Central memory CD8-positive, alpha-beta T cell (primary cell): Measurements from ENCODE around the gene TMEM259.

ENCODE experiments used
- ATAC-seq: fragments of 150-1000 bp; cut with Tn5 transposase; replicated peaks from 2 replicates; pipeline ENCODE4 v1.10.0; 2022; ENCODE audit warnings: mild to moderate bottlenecking, moderate FRiP score, moderate number of reproducible peaks; ENCODE audit not compliant: poor library complexity, severe bottlenecking; ENCODE audit errors: extremely low read depth
- DNase-seq, 2 donors: peaks; one replicate each; pipeline ENCODE4 v3.0.0; 2021; ENCODE audit warnings: low spot score in 2 of 2
- H3K27ac Mint-ChIP-seq: one replicate; pipeline ENCODE4 v1.8.0; 2022; ENCODE audit warnings: low read depth, mild to moderate bottlenecking, moderate library complexity, mixed read lengths
- H3K27me3 Mint-ChIP-seq: one replicate; pipeline ENCODE4 v1.8.0; 2022; ENCODE audit warnings: mixed read lengths
- H3K36me3 Mint-ChIP-seq: one replicate; pipeline ENCODE4 v1.8.0; 2022; ENCODE audit warnings: mild to moderate bottlenecking, moderate library complexity, mixed read lengths; ENCODE audit not compliant: insufficient read depth
- H3K4me1 Mint-ChIP-seq: one replicate; pipeline ENCODE4 v1.8.0; 2022; ENCODE audit warnings: mixed read lengths
- H3K4me3 Mint-ChIP-seq: one replicate; pipeline ENCODE4 v1.8.0; 2022; ENCODE audit warnings: mild to moderate bottlenecking, moderate library complexity, mixed read lengths
- H3K9me3 Mint-ChIP-seq: one replicate; pipeline ENCODE4 v1.8.0; 2022; ENCODE audit warnings: mixed read lengths

The TMEM259 gene

DNA sequence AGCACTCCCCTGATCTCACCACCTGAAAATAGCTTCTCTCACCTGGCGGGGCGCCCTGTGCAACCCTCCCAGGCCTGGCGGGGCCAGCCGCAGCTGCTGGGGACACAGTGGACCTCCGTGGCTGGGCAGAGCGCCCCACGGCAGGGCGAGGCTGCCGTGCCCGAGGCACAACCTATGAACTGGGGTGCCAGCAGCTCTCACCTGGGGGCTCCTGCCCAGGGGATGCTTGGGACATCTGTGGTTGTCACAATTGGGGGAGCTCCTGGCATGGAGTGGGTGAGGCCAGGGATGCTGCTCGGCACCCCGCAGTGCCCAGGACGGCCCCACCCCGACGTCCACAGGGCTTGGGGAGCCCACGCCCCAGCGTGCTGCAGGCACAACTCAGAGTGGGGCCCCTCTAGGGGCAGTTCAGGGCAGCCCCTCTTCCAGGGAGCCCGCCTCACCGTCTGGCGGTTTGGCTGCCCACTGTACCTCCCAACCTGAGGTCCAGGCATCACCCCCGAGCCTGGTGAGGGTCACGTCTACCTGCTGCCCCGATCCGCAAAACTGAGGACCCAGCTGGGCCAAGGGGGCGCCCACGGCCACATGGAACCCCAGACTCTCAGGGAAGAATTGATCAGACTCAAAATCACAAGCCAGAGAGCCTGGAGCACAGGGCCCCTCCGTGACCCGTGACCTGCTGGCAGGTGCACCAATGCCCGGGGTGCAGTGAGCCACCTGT lies 5.7 kb downstream of the TMEM259 start:
- no peak overlapping the region for H3K27ac Mint-ChIP-seq
- no peaks in the 10 kb centered on the region for H3K27me3 Mint-ChIP-seq
- no peaks in the 10 kb centered on the region for H3K9me3 Mint-ChIP-seq
- peaks cover 21% of the 10 kb centered on the region for H3K36me3 Mint-ChIP-seq
- no peak overlapping the region for H3K4me3 Mint-ChIP-seq
- DNase-seq (no peak), ATAC-seq (no peak)
- H3K4me1 Mint-ChIP-seq = peaks cover 29% of the 10 kb centered on the region

DNA sequence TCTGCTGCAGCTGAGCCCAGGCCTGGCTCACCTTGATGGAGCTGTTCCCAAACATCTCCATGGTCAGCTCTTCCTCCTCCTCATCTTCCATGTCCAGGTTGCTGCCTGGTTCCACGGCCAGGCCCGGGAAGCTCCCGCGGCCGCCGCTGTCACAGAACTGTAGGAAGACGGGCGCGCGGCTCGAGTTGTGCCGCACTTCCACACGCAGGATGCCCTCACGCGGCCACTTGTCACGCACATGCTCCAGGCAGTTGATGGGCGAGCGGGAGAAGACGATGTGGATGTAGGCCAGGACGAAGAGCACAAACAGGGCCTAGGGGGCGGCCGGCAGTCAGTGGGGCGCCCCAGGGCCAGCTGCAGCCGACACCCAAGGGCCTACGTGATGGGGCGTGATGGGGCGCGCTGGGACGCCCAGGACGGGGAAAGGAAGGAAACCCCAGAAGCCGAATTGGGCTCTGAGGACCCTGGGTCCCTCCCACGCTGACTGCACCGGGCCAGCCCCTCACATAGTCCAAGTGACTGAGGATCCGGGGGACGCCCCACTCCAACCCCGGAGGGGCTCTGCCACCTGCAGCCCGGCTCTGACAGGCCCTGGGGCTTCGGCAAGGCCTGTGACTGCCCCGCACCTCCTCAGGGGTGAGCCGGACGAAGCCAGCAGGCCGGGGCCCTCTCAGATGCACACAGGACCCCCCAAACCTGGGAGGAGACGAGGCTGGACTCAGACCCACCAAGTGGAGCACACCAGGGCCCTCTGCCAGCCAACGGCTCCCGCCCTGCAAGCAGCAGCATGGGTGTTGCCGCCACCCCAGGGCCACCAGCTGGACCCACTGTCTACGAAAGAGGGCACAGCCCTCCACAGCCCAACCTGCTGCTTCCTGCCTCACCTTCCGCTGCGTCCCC lies 6.5 kb downstream of the TMEM259 start:
- Mint-ChIP-seq H3K36me3 (peaks cover 25% of the 10 kb centered on the region), H3K27ac (no peak overlapping the region), H3K9me3 (no peaks in the 10 kb centered on the region), H3K4me3 (no peak overlapping the region), H3K4me1 (peaks cover 24% of the 10 kb centered on the region), H3K27me3 (no peaks in the 10 kb centered on the region)
- no peak for DNase-seq
- ATAC-seq = no peak

DNA sequence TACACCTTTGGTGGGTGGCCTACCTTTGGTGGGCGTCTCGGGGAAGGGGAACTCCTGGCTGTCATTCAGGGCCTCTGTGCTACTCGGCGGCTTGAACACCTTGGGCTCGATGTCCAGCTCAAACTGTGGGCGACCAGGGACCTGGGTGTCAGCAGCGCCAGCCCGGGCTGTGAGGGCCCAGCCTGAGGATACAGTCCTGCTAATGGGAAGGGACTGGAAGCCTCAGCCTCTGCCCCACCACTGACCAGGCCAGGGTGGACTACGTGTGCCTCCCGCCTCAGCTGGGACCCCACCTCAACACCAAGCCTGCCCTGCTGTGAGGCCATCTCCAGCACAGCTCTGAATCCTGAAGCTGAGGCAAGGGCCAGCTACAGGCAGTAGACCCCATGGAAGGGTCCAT lies 7.7 kb downstream of the TMEM259 start:
- no peak for ATAC-seq
- no peaks in the 10 kb centered on the region for H3K9me3 Mint-ChIP-seq
- H3K4me1 Mint-ChIP-seq = peaks cover 17% of the 10 kb centered on the region
- H3K4me3 Mint-ChIP-seq = no peak overlapping the region
- peaks cover 25% of the 10 kb centered on the region for H3K36me3 Mint-ChIP-seq
- H3K27me3 Mint-ChIP-seq = no peaks in the 10 kb centered on the region
- H3K27ac Mint-ChIP-seq = no peak overlapping the region
- DNase-seq = no peak

DNA sequence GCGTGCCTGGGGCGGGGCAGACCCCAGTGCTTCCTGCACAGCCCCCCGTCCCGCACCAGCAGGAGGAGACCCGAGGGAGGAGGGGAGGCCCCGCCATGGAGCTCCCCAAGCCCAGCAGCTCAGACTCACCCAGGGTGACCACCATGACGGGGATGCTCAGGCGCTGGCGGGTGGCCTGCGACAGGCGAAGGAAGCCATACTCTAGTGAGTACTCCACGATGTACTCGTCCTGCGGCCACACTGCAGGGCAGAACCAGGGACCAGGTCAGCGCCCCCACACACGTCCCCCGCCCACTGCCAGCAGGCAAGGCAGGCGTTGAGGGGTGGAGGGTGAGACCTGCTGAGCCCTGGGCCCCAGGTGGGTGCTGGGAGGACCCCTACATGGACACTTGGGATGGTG lies 8.6 kb downstream of the TMEM259 start:
- Mint-ChIP-seq H3K27ac (no peak overlapping the region), H3K36me3 (peaks cover 23% of the 10 kb centered on the region), H3K27me3 (no peaks in the 10 kb centered on the region), H3K4me1 (peaks cover 8% of the 10 kb centered on the region), H3K4me3 (no peak overlapping the region), H3K9me3 (no peaks in the 10 kb centered on the region)
- ATAC-seq = no peak
- DNase-seq = no peak

DNA sequence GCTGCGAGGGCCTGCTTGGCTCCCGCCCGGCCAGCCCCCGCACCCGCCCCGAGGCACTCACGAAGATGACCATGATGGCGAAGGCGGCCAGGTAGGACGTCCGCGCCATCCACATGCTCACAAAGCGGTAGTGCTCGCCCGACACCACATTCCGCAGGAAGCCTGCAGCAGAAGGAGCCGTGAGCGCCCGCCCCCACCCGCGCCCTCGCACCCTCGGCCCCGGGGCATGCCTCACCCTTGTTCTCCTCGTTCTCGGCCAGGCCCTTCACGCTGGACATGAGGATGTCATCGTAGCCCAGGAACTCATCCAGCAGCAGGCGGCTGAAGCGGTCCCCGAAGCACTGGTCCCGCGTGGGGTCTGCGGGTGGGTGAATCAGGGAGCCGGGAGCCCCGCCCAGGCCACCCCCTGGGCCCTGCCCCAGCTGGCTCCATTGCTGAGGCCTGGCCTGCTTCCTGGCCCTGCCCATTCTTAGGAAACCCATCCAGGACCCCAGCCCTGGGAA lies 9.0 kb downstream of the TMEM259 start:
- Mint-ChIP-seq H3K4me3 (no peak overlapping the region), H3K9me3 (no peaks in the 10 kb centered on the region), H3K27ac (no peak overlapping the region), H3K36me3 (peaks cover 25% of the 10 kb centered on the region), H3K4me1 (peaks cover 3% of the 10 kb centered on the region), H3K27me3 (no peaks in the 10 kb centered on the region)
- DNase-seq (no peak), ATAC-seq (no peak)

DNA sequence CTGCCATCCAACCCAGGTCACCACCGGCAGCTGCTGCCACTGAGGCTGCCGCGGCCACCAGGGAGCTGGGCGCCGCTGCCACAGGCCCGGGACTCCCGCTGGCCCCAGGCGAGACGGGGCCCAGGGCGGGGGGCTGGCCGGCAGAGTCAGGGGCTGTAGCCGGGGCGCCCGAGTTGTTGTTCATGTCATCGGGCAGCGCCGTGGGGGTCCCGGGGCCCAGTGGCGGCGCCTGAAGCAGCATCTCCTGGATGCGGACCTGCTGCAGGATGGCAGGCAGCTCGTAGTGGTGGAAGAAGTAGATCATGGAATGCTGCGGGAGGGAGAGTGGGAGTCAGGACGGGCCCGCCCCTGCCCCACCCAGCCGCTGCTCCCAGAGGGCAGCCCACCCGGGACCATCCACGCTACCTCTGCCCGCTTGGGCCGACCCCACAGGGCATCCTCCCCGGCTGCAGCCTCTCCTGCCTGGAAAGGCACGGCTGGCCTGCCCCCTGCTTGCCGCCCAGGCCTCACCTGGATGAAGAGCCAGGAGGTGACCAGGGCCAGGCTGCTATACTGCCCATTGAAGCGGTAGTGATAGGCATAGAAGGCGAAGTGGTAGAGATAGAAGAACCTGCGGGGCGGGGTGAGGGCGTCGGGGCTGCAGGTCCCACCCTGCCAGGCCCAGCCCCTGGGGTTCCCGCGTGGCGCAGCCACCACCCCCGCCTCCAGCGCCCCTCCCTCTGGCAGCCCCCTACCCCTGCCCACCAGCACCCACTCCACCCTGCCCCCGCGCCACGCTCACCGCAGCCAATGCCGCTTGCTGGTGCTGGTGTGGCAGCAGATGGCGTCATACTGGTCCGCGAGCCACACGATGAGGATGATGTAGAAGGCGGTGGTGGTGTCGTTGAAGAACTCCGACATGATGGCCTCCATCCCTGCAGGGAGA lies 10.1 kb downstream of the TMEM259 start:
- no peak for ATAC-seq

DNA sequence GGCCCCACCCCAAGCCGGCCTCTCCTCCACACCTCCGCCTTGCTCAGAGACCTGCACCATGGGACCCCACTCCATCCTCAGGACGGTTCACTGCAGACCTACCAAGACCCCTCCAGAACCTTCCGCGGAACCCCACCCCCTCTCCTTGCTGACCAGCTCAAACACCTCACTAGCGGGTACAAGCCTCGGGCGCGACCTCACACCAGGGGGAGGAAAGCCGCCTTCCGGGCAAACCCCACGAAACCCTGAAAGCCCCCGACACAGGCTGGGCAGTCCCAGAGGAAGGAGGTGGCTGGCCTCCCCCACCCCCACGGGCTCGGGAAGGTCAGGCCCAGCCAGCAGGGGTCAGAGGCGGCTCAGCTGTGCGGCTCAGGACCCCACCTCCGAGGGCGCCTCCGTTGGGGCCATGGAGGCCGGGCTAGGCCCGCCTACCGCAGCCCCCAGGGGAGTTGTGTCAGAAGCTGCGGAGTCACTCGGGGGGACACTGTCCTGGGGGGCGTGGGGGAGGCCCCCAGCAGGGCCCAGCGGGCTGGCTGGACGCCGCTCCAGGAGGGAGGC lies 10.9 kb downstream of the TMEM259 start:
- Mint-ChIP-seq H3K36me3 (peaks cover 26% of the 10 kb centered on the region), H3K27me3 (no peaks in the 10 kb centered on the region), H3K9me3 (no peaks in the 10 kb centered on the region), H3K4me1 (no peaks in the 10 kb centered on the region), H3K27ac (no peak overlapping the region), H3K4me3 (no peak overlapping the region)
- no peak for DNase-seq
- no peak for ATAC-seq

More for the DNA sequence above, 10.1 kb downstream of the TMEM259 start:
- no peak overlapping the region for H3K27ac Mint-ChIP-seq
- no peaks in the 10 kb centered on the region for H3K27me3 Mint-ChIP-seq
- H3K4me1 Mint-ChIP-seq = no peaks in the 10 kb centered on the region
- H3K9me3 Mint-ChIP-seq = no peaks in the 10 kb centered on the region
- H3K36me3 Mint-ChIP-seq = peaks cover 29% of the 10 kb centered on the region
- DNase-seq = no peak
- no peak overlapping the region for H3K4me3 Mint-ChIP-seq

DNA sequence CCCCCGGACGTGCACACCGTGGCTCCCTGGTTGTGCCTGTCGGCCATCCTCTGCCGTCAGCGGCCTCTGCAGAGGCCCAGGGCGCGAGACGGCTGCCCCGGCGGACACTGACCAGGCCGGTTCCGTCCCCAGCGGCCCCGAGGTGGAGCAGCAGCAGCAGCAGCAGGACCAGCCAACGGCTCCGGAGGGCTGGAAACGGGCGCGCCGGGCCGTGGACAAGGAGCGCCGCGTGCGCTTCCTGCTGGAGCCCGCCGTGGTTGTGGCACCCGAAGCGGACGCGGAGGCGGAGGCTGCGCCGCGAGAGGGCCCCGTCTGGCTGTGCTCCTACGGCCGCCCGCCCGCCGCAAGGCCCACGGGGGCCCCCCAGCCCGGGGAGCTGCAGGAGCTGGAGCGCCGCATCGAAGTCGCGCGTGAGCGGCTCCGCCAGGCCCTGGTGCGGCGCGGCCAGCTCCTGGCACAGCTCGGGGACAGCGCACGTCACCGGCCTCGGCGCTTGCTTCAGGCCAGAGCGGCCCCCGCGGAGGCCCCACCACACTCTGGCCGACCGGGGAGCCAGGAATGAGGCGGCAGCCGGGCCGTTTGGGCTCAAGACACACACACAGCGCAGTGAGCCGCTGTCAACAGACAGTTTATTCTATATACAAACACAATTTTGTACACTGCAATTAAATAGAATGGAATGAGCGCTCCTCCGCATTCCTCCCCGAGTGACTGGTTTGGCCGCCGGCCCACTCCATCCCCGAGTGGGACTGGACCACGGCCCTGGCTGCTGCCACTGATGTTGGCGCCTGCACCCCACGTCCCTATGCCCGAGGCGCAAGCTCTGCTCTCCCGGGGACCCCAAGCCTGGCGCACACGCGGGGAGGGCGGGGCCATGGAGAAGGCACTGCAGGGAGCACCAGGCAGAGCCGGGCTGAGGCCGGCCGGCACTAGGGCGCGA lies 11.6 kb downstream of the TMEM259 start:
- no peak for ATAC-seq
- no peaks in the 10 kb centered on the region for H3K4me1 Mint-ChIP-seq
- no peak overlapping the region for H3K4me3 Mint-ChIP-seq

DNA sequence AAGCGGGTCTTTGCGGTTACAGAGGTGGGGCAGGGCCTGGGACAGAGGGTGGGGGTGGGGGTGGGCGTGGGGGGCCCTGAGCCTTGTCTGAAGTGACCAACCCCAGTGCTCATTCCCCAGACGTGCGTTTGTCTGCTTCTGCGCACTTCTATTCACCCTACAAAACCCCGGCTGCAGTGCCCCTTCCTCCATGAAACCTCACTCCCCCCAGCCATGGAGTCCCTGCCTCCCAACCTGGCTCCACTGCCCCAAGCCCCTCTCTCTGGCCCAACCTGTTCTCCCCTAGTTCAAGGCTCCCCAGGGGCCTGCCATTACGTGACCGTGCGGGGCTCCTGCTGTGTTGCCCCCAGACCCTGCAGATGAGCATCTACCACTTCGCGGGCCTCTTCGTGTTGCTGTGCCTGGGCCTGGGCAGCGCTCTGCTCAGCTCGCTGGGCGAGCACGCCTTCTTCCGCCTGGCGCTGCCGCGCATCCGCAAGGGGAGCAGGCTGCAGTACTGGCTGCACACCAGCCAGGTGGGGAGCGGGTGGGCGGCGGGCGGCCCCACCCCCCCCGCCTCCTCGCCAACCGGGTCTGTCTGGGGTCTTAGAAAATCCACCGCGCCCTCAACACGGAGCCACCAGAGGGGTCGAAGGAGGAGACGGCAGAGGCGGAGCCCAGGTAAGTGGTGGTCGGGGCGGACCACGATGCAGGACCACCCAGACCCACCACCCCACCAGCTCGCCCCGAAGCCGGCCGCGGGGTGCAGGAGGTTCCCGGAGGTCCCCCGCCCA lies 12.5 kb downstream of the TMEM259 start:
- H3K36me3 Mint-ChIP-seq = peaks cover 26% of the 10 kb centered on the region
- no peak for ATAC-seq
- DNase-seq = no peak
- no peak overlapping the region for H3K27ac Mint-ChIP-seq
- H3K4me1 Mint-ChIP-seq = no peaks in the 10 kb centered on the region
- no peaks in the 10 kb centered on the region for H3K27me3 Mint-ChIP-seq
- H3K4me3 Mint-ChIP-seq = no peak overlapping the region
- no peaks in the 10 kb centered on the region for H3K9me3 Mint-ChIP-seq

More for the DNA sequence above, 11.6 kb downstream of the TMEM259 start:
- no peaks in the 10 kb centered on the region for H3K27me3 Mint-ChIP-seq
- no peaks in the 10 kb centered on the region for H3K9me3 Mint-ChIP-seq
- no peak for DNase-seq
- no peak overlapping the region for H3K27ac Mint-ChIP-seq
- H3K36me3 Mint-ChIP-seq = peaks cover 26% of the 10 kb centered on the region

DNA sequence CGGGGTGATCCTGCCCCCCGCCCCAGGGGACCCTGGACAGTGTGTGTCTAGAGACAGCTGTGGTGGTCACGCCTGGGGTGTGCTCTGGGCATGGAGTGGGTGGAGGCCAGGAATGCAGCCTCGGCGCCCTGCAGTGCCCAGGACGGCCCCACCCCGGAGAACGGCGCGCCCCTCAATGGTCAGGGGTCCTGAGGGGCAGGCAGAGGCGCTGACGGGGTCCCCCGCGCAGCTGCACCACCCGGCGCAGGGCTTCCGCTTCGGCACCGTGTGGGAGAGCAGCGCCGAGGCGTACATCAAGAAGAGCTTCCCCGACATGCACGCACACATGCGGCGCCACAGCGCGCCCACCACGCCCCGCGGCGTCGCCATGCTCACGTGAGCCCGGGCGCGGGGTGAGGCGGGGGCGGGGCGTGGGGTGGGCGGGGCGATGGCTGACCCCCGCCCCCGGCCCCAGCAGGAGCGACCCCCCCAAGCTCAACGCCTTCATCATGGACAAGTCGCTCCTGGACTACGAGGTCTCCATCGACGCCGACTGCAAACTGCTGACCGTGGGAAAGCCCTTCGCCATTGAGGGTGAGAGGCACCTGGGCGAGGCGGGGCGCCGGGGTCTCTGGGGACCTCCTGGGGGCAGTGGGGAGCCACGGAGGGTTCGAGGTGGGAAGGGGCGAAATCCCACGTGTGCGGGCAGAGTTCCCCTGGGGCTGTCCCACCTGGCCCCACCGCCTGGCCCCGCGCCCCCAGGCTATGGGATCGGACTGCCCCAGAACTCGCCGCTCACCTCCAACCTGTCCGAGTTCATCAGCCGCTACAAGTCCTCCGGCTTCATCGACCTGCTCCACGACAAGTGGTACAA lies 13.3 kb downstream of the TMEM259 start:
- no peak for DNase-seq
- ATAC-seq = no peak
- H3K27me3 Mint-ChIP-seq = peaks cover 4% of the 10 kb centered on the region
- H3K4me1 Mint-ChIP-seq = no peaks in the 10 kb centered on the region
- peaks cover 26% of the 10 kb centered on the region for H3K36me3 Mint-ChIP-seq
- no peaks in the 10 kb centered on the region for H3K9me3 Mint-ChIP-seq
- H3K27ac Mint-ChIP-seq = no peak overlapping the region
- no peak overlapping the region for H3K4me3 Mint-ChIP-seq
